ENCODE measurements around the gene TRAK1.

Gene TRAK1

GRCh38 chr3:42077785-42078184, 13.4 kb upstream of the TRAK1 start:
- Histone ChIP-seq H3K79me2 (ENCODE audit: control insufficient read depth, insufficient read depth, low read length, poor library complexity) (peaks cover 16% of the 10 kb centered on the region), H3K27ac (ENCODE audit: low read depth, low read length) (peak overlapping the region; percentile 100)

GRCh38 chr3:42078677-42079076, 12.5 kb upstream of the TRAK1 start:
- Histone ChIP-seq H3K4me2 (ENCODE audit: low read length) (no peak overlapping the region), H3K23ac (ENCODE audit: low read length) (no peak overlapping the region), H3K18ac (ENCODE audit: low read length) (peak overlapping the region; percentile 75), H3K27ac (ENCODE audit: low read depth, low read length) (peak overlapping the region; percentile 100), H3K27me3 (ENCODE audit: insufficient read depth, low read length) (no peaks in the 10 kb centered on the region), H3K79me1 (ENCODE audit: low read length) (peaks cover 32% of the 10 kb centered on the region), H4K91ac (ENCODE audit: low read depth, low read length) (peak overlapping the region; percentile 95), H2BK120ac (ENCODE audit: insufficient read depth, low read length, poor library complexity) (peak overlapping the region; percentile 62), H3K4ac (ENCODE audit: low read depth, low read length) (no peak overlapping the region), H3K79me2 (ENCODE audit: control insufficient read depth, insufficient read depth, low read length, poor library complexity) (peaks cover 16% of the 10 kb centered on the region), H4K12ac (ENCODE audit: low read depth, low read length) (peak overlapping the region; percentile 8), H3K36me3 (ENCODE audit: control insufficient read depth in 1 of 2, insufficient read depth in 2 of 2, low read length in 2 of 2) (no peaks in the 10 kb centered on the region), H2AFZ (ENCODE audit: insufficient read depth, low read length, poor library complexity) (no peak overlapping the region), H4K8ac (ENCODE audit: low read depth, low read length) (no peak overlapping the region), H3K14ac (ENCODE audit: low read length) (peak overlapping the region; percentile 42), H3K9me3 (ENCODE audit: insufficient read depth, low read depth, low read length) (peaks cover 2% of the 10 kb centered on the region), H3K4me1 (ENCODE audit: control insufficient read depth in 1 of 2, insufficient read depth in 2 of 2, low read length in 2 of 2) (peaks cover 26 to 31% of the 10 kb centered on the region in 2 experiments), H3K9ac (ENCODE audit: low read length) (peak overlapping the region; percentile 23), H2AK5ac (ENCODE audit: low read length) (no peak overlapping the region), H3K4me3 (ENCODE audit: low read depth, low read length) (no peak overlapping the region), H2BK5ac (ENCODE audit: low read depth, low read length, poor library complexity) (peak overlapping the region; percentile 94), H2BK12ac (ENCODE audit: low read length) (peak overlapping the region; percentile 8)
- WGBS (ENCODE audit: extremely low coverage, insufficient coverage, insufficient read length) = no CpG with 5 or more reads among the region's 3 CpGs
- DNase-seq = peak; percentile 86 to 93

More at GRCh38 chr3:42077785-42078184, 13.4 kb upstream of the TRAK1 start:
- Histone ChIP-seq H3K4me3 (ENCODE audit: low read depth, low read length) (no peak overlapping the region), H3K9ac (ENCODE audit: low read length) (no peak overlapping the region), H2BK120ac (ENCODE audit: insufficient read depth, low read length, poor library complexity) (peak overlapping the region; percentile 95), H3K4me2 (ENCODE audit: low read length) (peak overlapping the region; percentile 21), H3K79me1 (ENCODE audit: low read length) (peaks cover 35% of the 10 kb centered on the region), H3K23ac (ENCODE audit: low read length) (no peak overlapping the region), H3K9me3 (ENCODE audit: insufficient read depth, low read depth, low read length) (peaks cover 5% of the 10 kb centered on the region), H3K27me3 (ENCODE audit: insufficient read depth, low read length) (no peaks in the 10 kb centered on the region), H3K4me1 (ENCODE audit: control insufficient read depth in 1 of 2, insufficient read depth in 2 of 2, low read length in 2 of 2) (peaks cover 35 to 40% of the 10 kb centered on the region in 2 experiments), H4K91ac (ENCODE audit: low read depth, low read length) (peak overlapping the region; percentile 90), H3K18ac (ENCODE audit: low read length) (peak overlapping the region; percentile 87), H2BK12ac (ENCODE audit: low read length) (peak overlapping the region; percentile 88), H2BK5ac (ENCODE audit: low read depth, low read length, poor library complexity) (peak overlapping the region; percentile 98), H4K12ac (ENCODE audit: low read depth, low read length) (no peak overlapping the region), H3K14ac (ENCODE audit: low read length) (peak overlapping the region; percentile 94), H3K36me3 (ENCODE audit: control insufficient read depth in 1 of 2, insufficient read depth in 2 of 2, low read length in 2 of 2) (no peaks in the 10 kb centered on the region), H2AFZ (ENCODE audit: insufficient read depth, low read length, poor library complexity) (no peak overlapping the region), H2AK5ac (ENCODE audit: low read length) (no peak overlapping the region), H4K8ac (ENCODE audit: low read depth, low read length) (peak overlapping the region; percentile 73), H3K4ac (ENCODE audit: low read depth, low read length) (peak overlapping the region; percentile 81)
- DNase-seq = peak; percentile 51 to 70
- WGBS (ENCODE audit: extremely low coverage, insufficient coverage, insufficient read length) = no CpG with 5 or more reads among the region's 5 CpGs

- Histone ChIP-seq H4K91ac (ENCODE audit: low read depth, low read length) (peak overlapping the region; percentile 72), H3K79me1 (ENCODE audit: low read length) (peaks cover 34% of the 10 kb centered on the region), H4K12ac (ENCODE audit: low read depth, low read length) (no peak overlapping the region), H2BK120ac (ENCODE audit: insufficient read depth, low read length, poor library complexity) (peak overlapping the region; percentile 97), H3K79me2 (ENCODE audit: control insufficient read depth, insufficient read depth, low read length, poor library complexity) (peaks cover 16% of the 10 kb centered on the region), H2AK5ac (ENCODE audit: low read length) (peak overlapping the region; percentile 3), H3K4me2 (ENCODE audit: low read length) (no peak overlapping the region), H3K18ac (ENCODE audit: low read length) (peak overlapping the region; percentile 67), H3K14ac (ENCODE audit: low read length) (peak overlapping the region; percentile 19), H3K27ac (ENCODE audit: low read depth, low read length) (peak overlapping the region; percentile 100), H2AFZ (ENCODE audit: insufficient read depth, low read length, poor library complexity) (no peak overlapping the region), H2BK12ac (ENCODE audit: low read length) (peak overlapping the region; percentile 83), H3K4ac (ENCODE audit: low read depth, low read length) (peak overlapping the region; percentile 72), H3K9me3 (ENCODE audit: insufficient read depth, low read depth, low read length) (peaks cover 1% of the 10 kb centered on the region), H3K36me3 (ENCODE audit: control insufficient read depth in 1 of 2, insufficient read depth in 2 of 2, low read length in 2 of 2) (no peaks in the 10 kb centered on the region), H2BK5ac (ENCODE audit: low read depth, low read length, poor library complexity) (peak overlapping the region; percentile 93), H3K27me3 (ENCODE audit: insufficient read depth, low read length) (no peaks in the 10 kb centered on the region), H4K8ac (ENCODE audit: low read depth, low read length) (peak overlapping the region; percentile 59), H3K4me1 (ENCODE audit: control insufficient read depth in 1 of 2, insufficient read depth in 2 of 2, low read length in 2 of 2) (peaks cover 25 to 27% of the 10 kb centered on the region in 2 experiments), H3K4me3 (ENCODE audit: low read depth, low read length) (no peak overlapping the region), H3K23ac (ENCODE audit: low read length) (no peak overlapping the region), H3K9ac (ENCODE audit: low read length) (no peak overlapping the region)
- peak in 1 of 2 donors; percentile 34 for DNase-seq
- WGBS (ENCODE audit: extremely low coverage, insufficient coverage, insufficient read length) = no CpG with 5 or more reads among the region's 13 CpGs
Observed at GRCh38 chr3:42079701-42080452, 11.3 kb upstream of the TRAK1 start.

- Histone ChIP-seq H3K9ac (ENCODE audit: low read length) (no peak overlapping the region), H3K23ac (ENCODE audit: low read length) (no peak overlapping the region), H3K27me3 (ENCODE audit: insufficient read depth, low read length) (no peaks in the 10 kb centered on the region), H2BK120ac (ENCODE audit: insufficient read depth, low read length, poor library complexity) (peak overlapping the region; percentile 97), H3K36me3 (ENCODE audit: control insufficient read depth in 1 of 2, insufficient read depth in 2 of 2, low read length in 2 of 2) (no peaks in the 10 kb centered on the region), H2AFZ (ENCODE audit: insufficient read depth, low read length, poor library complexity) (no peak overlapping the region), H3K27ac (ENCODE audit: low read depth, low read length) (peak overlapping the region; percentile 100), H3K18ac (ENCODE audit: low read length) (no peak overlapping the region), H3K9me3 (ENCODE audit: insufficient read depth, low read depth, low read length) (peaks cover 1% of the 10 kb centered on the region), H4K8ac (ENCODE audit: low read depth, low read length) (peak overlapping the region; percentile 22), H3K4me1 (ENCODE audit: control insufficient read depth in 1 of 2, insufficient read depth in 2 of 2, low read length in 2 of 2) (peaks cover 25 to 27% of the 10 kb centered on the region in 2 experiments), H4K12ac (ENCODE audit: low read depth, low read length) (no peak overlapping the region), H3K4me2 (ENCODE audit: low read length) (no peak overlapping the region), H2BK5ac (ENCODE audit: low read depth, low read length, poor library complexity) (peak overlapping the region; percentile 95), H3K4me3 (ENCODE audit: low read depth, low read length) (no peak overlapping the region), H3K14ac (ENCODE audit: low read length) (peak overlapping the region; percentile 16), H2BK12ac (ENCODE audit: low read length) (peak overlapping the region; percentile 90), H2AK5ac (ENCODE audit: low read length) (peak overlapping the region; percentile 15), H3K79me1 (ENCODE audit: low read length) (peaks cover 34% of the 10 kb centered on the region), H3K79me2 (ENCODE audit: control insufficient read depth, insufficient read depth, low read length, poor library complexity) (peaks cover 16% of the 10 kb centered on the region), H3K4ac (ENCODE audit: low read depth, low read length) (peak overlapping the region; percentile 98), H4K91ac (ENCODE audit: low read depth, low read length) (peak overlapping the region; percentile 91)
- peak; percentile 35 to 58 for DNase-seq
- no CpG with 5 or more reads among the region's 1 CpG for WGBS (ENCODE audit: extremely low coverage, insufficient coverage, insufficient read length)
Observed at GRCh38 chr3:42080453-42080872, 10.7 kb upstream of the TRAK1 start.

All from trophoblast cell (in vitro differentiated cells and primary cell).